H1 (cell line): ENCODE data around the gene ASB16. TPM values are rescaled to one million over a fixed set of nuclear protein-coding genes. Genes with fewer than 3 reads are reported as not detected.
A peak's percentile ranks its signal among the peaks of the same experiment; 100 is the strongest.

Experiments used
- ASH2L ChIP-seq: fragments of 200-600, 300-600 bp; sonication (generic); IDR thresholded peaks from one replicate; pipeline ENCODE4 v1.7.1; 2017; ENCODE audit warnings: low read length
- CBX5 ChIP-seq: fragments of 300-800, 300-1000 bp; sonication (generic); IDR thresholded peaks from 2 replicates; pipeline ENCODE4 v1.7.1; 2016; ENCODE audit warnings: antibody characterized with exemption, low read length, low read depth
- CHD1 ChIP-seq: IDR thresholded peaks from 2 replicates; pipeline ENCODE4 v1.6.1; 2012; ENCODE audit warnings: low read depth, low read length, improper control_type of control experiment
- CHD2 ChIP-seq: IDR thresholded peaks from 2 replicates; pipeline ENCODE4 v1.6.1; 2012; ENCODE audit warnings: low read length, improper control_type of control experiment
- EP300 ChIP-seq, 2 experiments: IDR thresholded peaks; 1 replicate in 1 of 2; 2 replicates in 1 of 2; pipeline ENCODE4 v1.6.1; 2011 to 2012; ENCODE audit warnings: low read depth in 2 of 2, low read length in 2 of 2, mild to moderate bottlenecking in 2 of 2, borderline replicate concordance in 1 of 2, inconsistent platforms in 1 of 2, moderate library complexity in 1 of 2
- EZH2 ChIP-seq: fragments of 200-600 bp; sonication (generic); IDR thresholded peaks from 2 replicates; pipeline ENCODE4 v1.7.1; 2012; ENCODE audit warnings: low read depth, mild to moderate bottlenecking, moderate library complexity, low read length, inconsistent platforms; ENCODE audit not compliant: severe bottlenecking
- KDM1A ChIP-seq: fragments of 200-600, 300-600 bp; sonication (generic); IDR thresholded peaks from 2 replicates; pipeline ENCODE4 v1.7.1; 2016; ENCODE audit warnings: mild to moderate bottlenecking, low read length, borderline replicate concordance
- KDM5A ChIP-seq: fragments of 200-600 bp; IDR thresholded peaks from 2 replicates; pipeline ENCODE4 v1.7.1; 2012; ENCODE audit warnings: mild to moderate bottlenecking, low read length, inconsistent platforms, mixed read lengths
- NANOG ChIP-seq: IDR thresholded peaks from 2 replicates; pipeline ENCODE4 v1.6.1; 2011; ENCODE audit warnings: low read length, low read depth, mild to moderate bottlenecking, inconsistent platforms; ENCODE audit not compliant: insufficient read depth, poor library complexity, severe bottlenecking
- POLR2AphosphoS5 ChIP-seq: IDR thresholded peaks from 2 replicates; pipeline ENCODE4 v1.6.1; 2011; ENCODE audit warnings: low read depth, low read length
- RNF2 ChIP-seq: fragments of 200-900, 300-1000 bp; sonication (generic); IDR thresholded peaks from 2 replicates; pipeline ENCODE4 v1.7.1; 2016; ENCODE audit warnings: borderline replicate concordance, low read depth, mild to moderate bottlenecking, antibody characterized with exemption, low read length; ENCODE audit not compliant: poor library complexity, severe bottlenecking; ENCODE audit errors: missing control alignments
- SIN3A ChIP-seq, 2 experiments: IDR thresholded peaks in 1 of 2; conservative IDR thresholded peaks in 1 of 2; 2 replicates each; pipeline ENCODE4 v1.6.1; 2011 to 2012; ENCODE audit warnings: low read length in 2 of 2, improper control_type of control experiment in 1 of 2, low read depth in 1 of 2, mild to moderate bottlenecking in 1 of 2
- SP2 ChIP-seq: IDR thresholded peaks from 2 replicates; pipeline ENCODE4 v1.6.1; 2012; ENCODE audit warnings: mild to moderate bottlenecking, low read length, inconsistent platforms
- SP4 ChIP-seq: IDR thresholded peaks from 2 replicates; pipeline ENCODE4 v1.6.1; 2012; ENCODE audit warnings: low read length, inconsistent platforms
- TBP ChIP-seq: IDR thresholded peaks from 2 replicates; pipeline ENCODE4 v1.6.1; 2011; ENCODE audit warnings: low read depth, low read length, improper control_type of control experiment
- TEAD4 ChIP-seq: IDR thresholded peaks from 2 replicates; pipeline ENCODE4 v1.6.1; 2012; ENCODE audit warnings: low read depth, low read length, inconsistent platforms, mixed read lengths
- ZNF274 ChIP-seq: IDR thresholded peaks from 2 replicates; pipeline ENCODE4 v1.7.0; 2012; ENCODE audit warnings: low read length, borderline replicate concordance; ENCODE audit errors: extremely low read depth
- polyA plus RNA-seq, 7 experiments: library from polyadenylated mRNA; depleted of rRNA in 3 of 7; stranded (reverse) in 5 of 7; unstranded in 2 of 7; fragments of >200 nt in 5 of 7; fragments of 200-250 nt in 2 of 7; gene quantifications; 1 replicate in 5 of 7; 2 replicates in 1 of 7; 4 replicates in 1 of 7; pipeline versions ENCODE4 v1.2.1 to v1.2.3, GENCODE V29; 2011 to 2013; ENCODE audit warnings: missing spikeins in 2 of 7, mixed read lengths in 2 of 7
- total RNA-seq: library from RNA; stranded (reverse); fragmentation: NEBNext Ultra II Directional; extraction: Animal tissue kit (Norgen Biotek cat#: 25700); gene quantifications from 2 replicates; pipeline ENCODE4 v1.2.1, GENCODE V29; 2021

The ASB16 gene
- total and polyA plus RNA-seq, 2 of the 8 experiments (the other 6 are each of a cell fraction or from before 2014, with no cell fraction given), result 0.05 TPM; not detected in 1

DNA sequence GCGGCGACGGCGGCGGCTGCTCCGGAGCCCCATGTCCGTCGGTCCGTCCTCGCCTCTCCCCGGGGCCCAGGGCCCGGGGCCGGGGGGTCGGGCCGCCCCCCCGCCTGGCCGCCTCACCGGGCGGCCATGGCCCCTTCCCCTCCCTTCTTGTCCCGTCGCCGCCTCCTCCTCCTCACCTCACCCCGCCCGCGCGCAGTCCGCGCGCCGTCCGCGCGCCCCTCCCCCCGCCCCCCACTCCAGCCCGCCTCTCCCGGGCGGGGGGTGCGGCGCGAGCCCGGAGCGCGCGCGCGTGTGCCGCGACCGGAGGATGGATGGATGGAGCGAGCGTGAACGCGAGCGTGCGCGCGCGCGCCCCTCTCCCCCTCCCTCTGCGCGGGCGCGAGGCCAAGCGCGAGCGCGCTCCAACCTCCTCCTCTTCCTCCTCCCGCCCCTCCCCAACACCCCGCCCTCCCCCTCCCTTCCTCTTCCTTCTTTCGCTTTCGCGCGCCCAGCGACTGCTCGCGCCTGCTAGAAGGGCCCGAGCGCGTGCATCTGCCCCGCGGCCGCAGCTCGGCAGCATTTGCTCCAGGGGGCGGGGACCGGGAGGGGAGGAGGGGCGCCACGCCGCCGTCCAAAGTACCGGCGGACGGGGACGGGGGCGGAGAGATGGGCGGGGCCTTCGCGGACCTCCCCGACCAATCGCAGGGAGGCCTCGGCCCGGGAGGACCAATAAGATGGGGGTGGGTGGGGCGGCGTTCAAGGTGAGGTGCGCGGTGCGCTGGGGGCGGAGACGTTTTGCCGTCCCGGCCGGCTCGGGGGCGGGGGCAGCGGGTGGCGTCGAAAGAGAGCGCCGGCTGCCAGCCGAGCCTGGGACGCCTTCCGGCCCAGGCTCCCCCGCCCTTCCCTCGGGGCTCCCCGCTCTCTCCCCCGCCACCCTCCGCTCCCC lies 29.3 kb downstream of the ASB16 start, which contains the start of gene ATXN7L3 (continued):
- TF ChIP-seq KDM5A (no peak), POLR2AphosphoS5 (no peak), SP4 (no peak), CBX5 (no peak), EZH2 (no peak), NANOG (no peak), TBP (peak; percentile 43; the same call in 1 of the 2 replicates), CHD1 (no peak), SP2 (peak; percentile 7; the same call in 1 of the 2 replicates), RNF2 (no peak), CHD2 (no peak; the same call in 1 of the 2 replicates), ZNF274 (no peak), TEAD4 (no peak), KDM1A (no peak), SIN3A (conservative IDR thresholded peaks at IDR 0.05 in 1 of 2, IDR thresholded peaks at IDR 0.05 in 1 of 2; ENCODE audit: low read depth in 1 of 2, low read length in 2 of 2) (no peak), ASH2L (no peak), EP300 (IDR thresholded peaks at IDR 0.05; ENCODE audit: borderline replicate concordance in 1 of 2, low read depth in 2 of 2, low read length in 2 of 2) (no peak)
